Aorta (tissue), 5 donors: ENCODE data around the gene CNTNAP3B. TPM values are rescaled to one million over a fixed set of nuclear protein-coding genes. Genes with fewer than 3 reads are reported as not detected.
A peak's percentile ranks its signal among the peaks of the same experiment; 100 is the strongest.
"Not testable (repeated sequence)": the region's sequence is repeated elsewhere in the genome, so short reads cannot be mapped to it uniquely, and the experiment has no call there.

Source experiments
- ATAC-seq: fragments of 200-7000 bp; cut with Tn5 transposase; one replicate; pipeline ENCODE4 v1.9.1; 2022; ENCODE audit warnings: moderate library complexity; ENCODE audit not compliant: low FRiP score
- DNase-seq, 2 donors: peaks; one replicate each; pipeline ENCODE4 v3.0.0-alpha.2; 2020
- H3K27ac ChIP-seq, 2 donors: one replicate each; pipeline ENCODE4 v1.5.1; 2013; ENCODE audit warnings: low read length in 2 of 2, mild to moderate bottlenecking in 2 of 2, moderate library complexity in 2 of 2, control low read depth in 1 of 2, inconsistent platforms in 1 of 2, low read depth in 1 of 2
- H3K27me3 ChIP-seq, 2 donors: one replicate each; pipeline ENCODE4 v1.6.1; 2013; ENCODE audit warnings: control low read depth in 1 of 2, low read length in 1 of 2, mild to moderate bottlenecking in 1 of 2, moderate library complexity in 1 of 2; ENCODE audit not compliant: insufficient read depth in 2 of 2, control insufficient read depth in 1 of 2
- H3K36me3 ChIP-seq, 2 donors: one replicate each; pipeline ENCODE4 v1.6.1; 2013; ENCODE audit warnings: control low read depth in 1 of 2, low read length in 1 of 2, mild to moderate bottlenecking in 1 of 2; ENCODE audit not compliant: insufficient read depth in 2 of 2, control insufficient read depth in 1 of 2
- H3K4me1 ChIP-seq, 2 donors: one replicate each; pipeline ENCODE4 v1.6.1; 2013; ENCODE audit warnings: low read length in 2 of 2, control low read depth in 1 of 2, mild to moderate bottlenecking in 1 of 2, moderate library complexity in 1 of 2; ENCODE audit not compliant: insufficient read depth in 2 of 2, control insufficient read depth in 1 of 2
- H3K4me3 ChIP-seq, 2 donors: one replicate each; pipeline ENCODE4 v1.5.1; 2013; ENCODE audit warnings: low read length in 2 of 2, control low read depth in 1 of 2, mild to moderate bottlenecking in 1 of 2
- H3K9me3 ChIP-seq: one replicate; pipeline ENCODE4 v1.6.1; 2013; ENCODE audit warnings: mild to moderate bottlenecking, low read length; ENCODE audit not compliant: control insufficient read depth
- WGBS, 2 donors: extraction: QIAGEN DNeasy Blood & Tissue Kit; methylation state at CpG; one replicate each; pipeline ENCODE4 v1.1.7; 2013; 5-methylcytosine and 5-hydroxymethylcytosine counted together
- intact Hi-C, 2 donors: fragments of 100-400 bp; cut with DNase I; formaldehyde crosslinking; loops; one replicate each; pipeline versions ENCODE4 v1.14.2 to v1.15.0; 2022
- polyA plus RNA-seq, 2 donors: library from polyadenylated mRNA; stranded (reverse); fragments of 200-250 nt; gene quantifications; one replicate each; pipeline ENCODE4 v1.2.3, GENCODE V29; 2013
- total RNA-seq, 2 donors: library from RNA; stranded (reverse); fragmentation: NEBNext Ultra II Directional; extraction: Animal tissue kit (Norgen Biotek cat#: 25700); gene quantifications; one replicate each; pipeline ENCODE4 v1.2.1, GENCODE V29; 2021
- donor health status: healthy with polysubstance abuse.
- donor health status: Bipolar disorder and iron deficiency.
- donor health status: DM: no; HTN: no; CAD: no.
- donor health status: DM: no; HTN: no; CAD: no.
- donor health status: DM: yes; HTN: yes; CAD: no.

The CNTNAP3B gene
- total and polyA plus RNA-seq, 4 donors: 1.6 to 45.9 (median 21.1) TPM

DNA sequence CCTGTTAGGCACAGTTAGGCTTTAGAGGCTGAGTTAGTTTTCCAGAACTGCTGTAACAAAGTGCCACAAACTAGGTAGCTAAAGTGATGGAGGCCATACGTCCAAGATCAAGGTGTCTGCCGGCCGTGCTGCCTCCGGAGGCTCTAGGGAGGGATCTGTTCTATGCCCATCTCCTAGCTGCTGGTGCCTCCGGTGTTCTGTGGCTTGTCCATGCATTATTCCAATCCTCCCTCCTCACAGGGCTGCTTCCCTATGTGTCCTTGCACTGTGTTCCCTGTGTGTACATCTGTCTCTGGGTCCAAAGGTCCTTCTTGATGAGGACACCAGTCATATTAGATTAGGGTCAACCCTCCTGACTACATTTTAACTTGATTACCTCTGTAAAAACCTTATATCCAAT is 54.4 kb downstream of the CNTNAP3B start:
- H3K27ac ChIP-seq, intact Hi-C loops: not testable (repeated sequence)
- 84 to 89% methylated on average over 4 of the region's 5 CpGs for WGBS, 2 donors

DNA sequence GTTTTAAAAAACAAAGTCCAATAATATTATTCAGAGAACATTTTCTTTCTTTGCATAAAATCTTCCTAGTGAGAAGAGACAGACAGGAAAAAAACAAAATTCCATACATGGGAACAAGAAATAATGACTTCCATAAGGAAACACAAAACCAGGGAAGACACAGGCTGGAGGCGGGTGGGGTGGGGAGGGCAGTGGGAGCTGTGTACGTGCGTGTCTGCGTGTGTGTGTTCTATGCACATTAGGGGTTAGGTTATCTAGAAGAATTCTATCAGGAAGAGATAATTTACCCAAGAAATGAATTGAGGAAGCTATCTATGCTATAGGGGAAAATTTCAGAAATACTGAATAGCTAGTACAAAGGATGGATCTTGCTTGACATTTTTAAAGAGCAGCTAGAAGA is 58.2 kb downstream of the CNTNAP3B start:
- H3K4me1 ChIP-seq, H3K27me3 ChIP-seq, H3K9me3 ChIP-seq, H3K36me3 ChIP-seq, DNase-seq, intact Hi-C loops, H3K4me3 ChIP-seq, H3K27ac ChIP-seq: not testable (repeated sequence)
- peak; percentile 26 for ATAC-seq
- no CpG with 5 or more reads among the region's 4 CpGs for WGBS, 2 donors

More for the DNA sequence above, 54.4 kb downstream of the CNTNAP3B start:
- not testable (repeated sequence) for ATAC-seq, H3K27me3 ChIP-seq, H3K4me3 ChIP-seq, H3K36me3 ChIP-seq, H3K9me3 ChIP-seq, H3K4me1 ChIP-seq
- DNase-seq: peak in 1 of 2 donors; percentile 57

DNA sequence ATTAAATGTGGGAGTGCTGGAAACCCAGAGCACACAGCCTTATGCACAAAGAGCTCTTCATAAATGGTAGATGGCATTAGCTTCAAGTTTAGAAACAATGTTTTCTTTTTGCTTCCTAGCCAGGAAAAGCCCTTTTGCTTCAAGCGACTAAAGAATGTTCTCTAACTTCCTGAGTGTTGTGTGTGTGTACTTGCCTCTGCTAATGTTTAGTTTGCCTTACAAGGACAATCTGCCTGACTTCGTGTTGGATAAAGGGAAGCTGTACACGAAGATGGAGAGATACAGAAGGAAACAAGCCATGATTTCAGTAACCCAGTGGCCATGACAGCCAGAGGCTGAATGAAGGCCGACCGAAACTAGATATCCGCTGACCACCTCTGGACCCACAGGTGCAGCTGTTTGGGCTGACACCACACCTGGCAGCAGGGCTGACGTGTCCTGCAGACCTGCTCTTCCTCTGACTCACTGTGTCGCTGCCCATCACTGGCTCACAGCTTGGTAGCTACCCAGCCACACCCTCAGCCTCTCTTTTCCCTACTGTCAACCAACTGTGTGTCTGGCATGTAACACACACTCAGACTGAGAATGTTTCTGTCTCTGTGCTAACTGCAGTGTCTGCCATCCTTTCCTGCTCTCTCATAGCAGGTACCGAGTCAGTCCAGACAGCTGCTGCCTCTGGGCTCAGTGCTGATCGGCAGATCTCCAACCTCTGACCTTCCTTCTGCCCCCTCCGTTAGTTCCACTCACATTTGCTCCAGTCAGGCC is 59.0 kb downstream of the CNTNAP3B start:
- peak; percentile 48 for ATAC-seq
- H3K27me3 ChIP-seq, H3K27ac ChIP-seq, H3K4me3 ChIP-seq, DNase-seq, H3K9me3 ChIP-seq, H3K36me3 ChIP-seq, H3K4me1 ChIP-seq, intact Hi-C loops: not testable (repeated sequence)
- 14 to 16% methylated on average over 3 to 4 of the region's 11 CpGs for WGBS, 2 donors

DNA sequence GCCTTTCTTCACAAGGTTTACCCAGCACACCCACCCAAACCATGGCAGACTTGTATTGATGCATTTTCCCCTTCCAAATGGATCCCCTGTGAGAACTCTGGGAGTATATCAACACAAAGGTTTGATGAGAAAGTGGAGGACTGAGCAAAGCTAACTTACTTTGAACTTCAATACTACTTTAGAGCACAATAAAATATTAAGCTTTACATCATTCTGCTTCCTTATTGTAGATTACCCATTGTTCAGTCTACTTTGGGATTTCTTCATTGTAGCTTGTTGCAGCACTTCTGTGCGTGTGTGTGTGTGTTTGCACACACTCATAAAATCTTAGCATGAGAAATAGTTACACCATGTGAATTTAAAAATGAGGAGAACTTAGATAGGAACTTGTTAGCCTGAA is 75.4 kb downstream of the CNTNAP3B start:
- H3K27ac ChIP-seq, H3K4me1 ChIP-seq, H3K4me3 ChIP-seq, ATAC-seq, H3K36me3 ChIP-seq, H3K9me3 ChIP-seq, H3K27me3 ChIP-seq, intact Hi-C loops, DNase-seq: not testable (repeated sequence)
- 100% methylated on average over 1 of the region's 1 CpG for WGBS, 2 donors

DNA sequence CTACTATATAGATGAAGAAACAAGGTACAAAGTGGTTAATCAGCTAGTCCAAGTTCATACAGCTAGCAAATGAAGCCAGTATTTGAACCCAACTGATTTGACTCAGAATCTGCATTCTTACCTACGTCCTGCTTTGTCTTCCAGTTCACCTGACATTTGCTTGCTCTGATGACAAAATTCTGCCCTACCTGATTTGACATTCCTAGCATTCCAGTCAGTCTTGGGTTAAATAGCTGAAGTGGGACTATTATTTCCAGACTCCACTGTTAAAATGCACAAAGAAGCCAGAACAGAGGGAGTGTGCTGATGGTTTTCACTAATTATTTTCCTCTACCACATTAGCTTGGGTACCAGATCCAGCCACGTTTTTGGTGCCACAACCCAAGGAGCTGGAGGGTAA is 78.5 kb downstream of the CNTNAP3B start:
- no CpG with 5 or more reads among the region's 2 CpGs for WGBS, 2 donors
- H3K4me1 ChIP-seq, ATAC-seq, H3K27ac ChIP-seq, H3K9me3 ChIP-seq, H3K36me3 ChIP-seq, DNase-seq, H3K27me3 ChIP-seq, H3K4me3 ChIP-seq, intact Hi-C loops: not testable (repeated sequence)

DNA sequence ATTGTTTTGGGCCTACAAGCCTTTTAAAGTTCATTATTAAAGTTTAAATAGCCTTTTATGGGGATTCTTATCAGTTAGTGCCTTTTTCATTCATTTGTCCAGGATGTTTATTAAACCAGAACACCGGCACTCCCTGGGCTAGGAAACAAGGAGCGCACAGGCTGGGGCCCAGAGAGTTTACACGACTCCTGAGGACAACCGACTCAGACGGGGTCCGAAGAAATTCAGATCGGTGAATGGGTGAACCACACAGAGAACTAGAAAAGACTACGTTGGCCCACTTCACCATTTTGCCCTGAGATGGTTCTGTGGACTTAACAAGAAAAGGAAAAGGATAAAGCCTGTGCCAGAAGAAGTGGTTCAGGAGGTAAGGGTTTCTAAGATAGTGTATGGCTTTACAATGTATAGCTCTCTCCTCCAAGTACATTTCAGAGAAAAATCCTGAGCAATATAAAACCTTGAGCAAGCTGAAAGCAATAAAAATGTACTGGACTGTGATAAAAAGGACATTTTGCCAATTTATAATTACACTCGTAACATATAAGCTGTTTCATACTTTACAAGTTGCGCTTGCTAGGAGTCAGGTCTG is 84.7 kb downstream of the CNTNAP3B start:
- H3K9me3 ChIP-seq, H3K27ac ChIP-seq, ATAC-seq, H3K4me3 ChIP-seq, H3K36me3 ChIP-seq, H3K27me3 ChIP-seq, intact Hi-C loops, H3K4me1 ChIP-seq: not testable (repeated sequence)
- WGBS, 2 donors: 86 to 96% methylated on average over 7 to 10 of the region's 10 CpGs
- DNase-seq: peak in 1 of 2 donors; percentile 4

DNA sequence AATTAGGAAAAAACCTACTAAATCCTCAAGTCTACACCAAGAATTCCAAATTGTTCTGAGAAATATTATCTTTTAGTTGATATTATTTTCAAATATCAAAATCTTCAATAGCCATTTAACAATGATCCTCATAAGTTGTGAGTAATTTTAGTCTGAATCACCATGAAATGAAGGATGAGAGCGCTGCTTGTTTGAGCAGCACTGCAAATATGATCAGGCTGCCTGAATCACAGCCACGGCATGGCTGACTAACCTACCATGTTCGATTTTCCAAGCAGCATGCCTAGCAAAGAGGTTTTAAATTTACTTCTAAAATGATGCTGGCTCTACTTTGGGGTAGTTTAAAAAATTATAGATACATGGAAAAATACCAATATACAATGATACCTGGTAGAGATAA is 95.7 kb downstream of the CNTNAP3B start:
- H3K4me3 ChIP-seq, H3K36me3 ChIP-seq, H3K4me1 ChIP-seq, DNase-seq, intact Hi-C loops, H3K9me3 ChIP-seq, H3K27ac ChIP-seq, H3K27me3 ChIP-seq, ATAC-seq: not testable (repeated sequence)
- no CpG with 5 or more reads among the region's 3 CpGs for WGBS, 2 donors

DNA sequence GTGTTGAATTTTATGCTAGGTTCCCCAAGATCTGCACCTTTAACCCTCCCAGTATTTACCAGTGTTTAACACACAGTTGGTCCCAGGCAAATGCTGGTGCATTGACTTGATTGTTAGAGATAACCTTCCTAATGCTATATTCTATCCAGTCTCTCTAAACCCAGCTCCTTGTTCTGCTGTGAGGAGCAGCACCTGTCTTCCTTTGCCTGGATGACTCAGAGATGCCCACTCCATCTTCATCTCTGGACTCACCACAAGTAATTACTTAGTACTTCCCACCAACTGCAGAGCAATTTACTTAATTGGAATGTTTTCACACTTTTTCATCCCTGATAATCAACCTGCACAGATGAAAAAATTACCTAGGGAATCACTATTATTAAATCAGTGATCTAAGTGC is 108.6 kb downstream of the CNTNAP3B start:
- H3K36me3 ChIP-seq, H3K27ac ChIP-seq, intact Hi-C loops, H3K27me3 ChIP-seq, H3K9me3 ChIP-seq, H3K4me3 ChIP-seq, ATAC-seq, DNase-seq, H3K4me1 ChIP-seq: not testable (repeated sequence)

DNA sequence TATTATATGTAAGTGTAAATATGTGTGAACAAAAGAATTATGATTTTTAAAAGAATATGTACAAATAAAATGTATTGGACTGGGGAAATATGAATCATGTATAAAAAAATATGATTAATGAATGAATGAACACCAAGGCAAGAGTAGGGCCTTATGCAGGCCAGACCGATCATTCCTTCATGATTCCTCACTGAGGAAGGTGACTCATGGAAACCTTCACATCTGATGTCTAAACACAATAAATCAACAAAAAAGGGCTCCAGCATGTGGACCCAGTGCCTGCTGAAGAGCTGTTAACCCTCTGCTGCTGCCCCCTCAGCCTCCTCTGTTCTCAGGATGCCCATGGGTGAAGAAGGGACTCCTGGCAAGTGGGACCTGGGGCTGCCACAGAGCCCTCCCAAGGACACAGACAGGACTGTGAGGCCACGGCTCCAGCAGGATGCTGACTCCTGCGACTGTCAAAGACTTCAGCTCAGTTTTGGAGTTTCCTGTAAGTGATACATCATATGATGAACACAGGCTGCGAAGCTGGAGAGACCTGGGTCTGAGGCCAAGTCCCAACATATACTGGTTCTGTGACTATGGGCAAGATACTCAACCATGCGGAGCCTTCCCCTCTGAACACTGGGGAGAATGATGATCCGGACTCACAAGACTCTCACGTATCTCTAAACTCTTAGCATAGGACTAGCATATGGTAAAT is 110.9 kb downstream of the CNTNAP3B start:
- H3K4me3 ChIP-seq, H3K27ac ChIP-seq, H3K36me3 ChIP-seq, H3K9me3 ChIP-seq, DNase-seq, H3K4me1 ChIP-seq, intact Hi-C loops, H3K27me3 ChIP-seq: not testable (repeated sequence)
- 71 to 80% methylated on average over 6 to 7 of the region's 7 CpGs for whole genome bisulfite sequencing, 2 donors
- peak; percentile 69 for ATAC-seq
